HG03095 (cell line): ENCODE measurements around the gene WFS1.
A peak's percentile ranks its signal among the peaks of the same experiment; 100 is the strongest.

Experiments
- ATAC-seq: cut with Tn5 transposase; IDR thresholded peaks from one replicate; pipeline ENCODE4 v1.9.1; 2021; ENCODE audit warnings: moderate library complexity; ENCODE audit not compliant: unreplicated experiment

Gene WFS1, protein sequence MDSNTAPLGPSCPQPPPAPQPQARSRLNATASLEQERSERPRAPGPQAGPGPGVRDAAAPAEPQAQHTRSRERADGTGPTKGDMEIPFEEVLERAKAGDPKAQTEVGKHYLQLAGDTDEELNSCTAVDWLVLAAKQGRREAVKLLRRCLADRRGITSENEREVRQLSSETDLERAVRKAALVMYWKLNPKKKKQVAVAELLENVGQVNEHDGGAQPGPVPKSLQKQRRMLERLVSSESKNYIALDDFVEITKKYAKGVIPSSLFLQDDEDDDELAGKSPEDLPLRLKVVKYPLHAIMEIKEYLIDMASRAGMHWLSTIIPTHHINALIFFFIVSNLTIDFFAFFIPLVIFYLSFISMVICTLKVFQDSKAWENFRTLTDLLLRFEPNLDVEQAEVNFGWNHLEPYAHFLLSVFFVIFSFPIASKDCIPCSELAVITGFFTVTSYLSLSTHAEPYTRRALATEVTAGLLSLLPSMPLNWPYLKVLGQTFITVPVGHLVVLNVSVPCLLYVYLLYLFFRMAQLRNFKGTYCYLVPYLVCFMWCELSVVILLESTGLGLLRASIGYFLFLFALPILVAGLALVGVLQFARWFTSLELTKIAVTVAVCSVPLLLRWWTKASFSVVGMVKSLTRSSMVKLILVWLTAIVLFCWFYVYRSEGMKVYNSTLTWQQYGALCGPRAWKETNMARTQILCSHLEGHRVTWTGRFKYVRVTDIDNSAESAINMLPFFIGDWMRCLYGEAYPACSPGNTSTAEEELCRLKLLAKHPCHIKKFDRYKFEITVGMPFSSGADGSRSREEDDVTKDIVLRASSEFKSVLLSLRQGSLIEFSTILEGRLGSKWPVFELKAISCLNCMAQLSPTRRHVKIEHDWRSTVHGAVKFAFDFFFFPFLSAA

DNA sequence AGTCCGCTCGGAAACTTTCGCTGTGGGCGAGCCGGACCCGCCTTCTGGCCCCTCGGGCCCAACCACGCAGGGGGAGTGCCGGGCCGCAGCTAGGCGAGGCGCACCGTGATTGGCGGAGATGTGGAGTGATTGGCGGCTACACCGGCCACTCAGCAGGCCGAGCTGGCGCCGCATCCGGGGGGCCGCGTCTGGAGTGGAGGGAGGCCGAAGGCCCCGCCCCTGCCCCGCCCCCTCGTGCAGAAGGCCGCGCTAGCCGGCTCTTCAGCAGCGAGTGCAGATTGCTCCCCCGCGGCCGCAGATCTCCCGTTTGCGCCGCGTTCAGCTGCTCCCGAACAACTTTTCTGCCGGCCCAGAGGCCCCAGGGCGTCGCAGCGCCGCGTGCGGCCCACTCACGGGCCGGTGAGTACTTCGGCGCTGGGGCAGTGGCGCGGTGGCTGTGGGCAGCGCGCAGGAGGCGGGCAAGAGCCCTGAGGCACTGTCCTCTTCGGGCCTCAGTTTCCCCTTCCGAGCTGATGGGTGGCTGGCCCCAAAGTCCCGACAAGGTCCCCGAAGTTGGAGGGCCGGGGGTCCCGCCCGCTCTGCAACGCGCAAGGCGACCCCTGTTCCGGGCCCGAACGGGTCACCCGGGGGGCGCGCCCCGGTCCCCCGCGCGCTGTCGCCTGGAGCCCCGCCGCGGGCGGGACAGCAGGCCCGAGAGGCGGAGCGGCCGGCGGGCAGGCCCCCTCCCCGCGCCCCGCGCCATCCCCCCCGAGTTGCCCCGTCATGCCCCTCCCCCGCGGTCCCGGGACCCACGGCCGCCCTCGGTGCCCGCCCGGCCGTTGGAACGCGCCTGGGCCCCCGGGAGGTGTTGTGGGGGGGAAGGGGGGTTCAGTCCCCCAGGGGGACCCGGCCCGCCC, at the start of gene WFS1:
WFS1 (plus strand) TSS at position 235 of the 896 bp plus-strand sequence. CDS start 7,606 bp downstream, outside the sequence.
- peak; percentile 99 for ATAC-seq

DNA sequence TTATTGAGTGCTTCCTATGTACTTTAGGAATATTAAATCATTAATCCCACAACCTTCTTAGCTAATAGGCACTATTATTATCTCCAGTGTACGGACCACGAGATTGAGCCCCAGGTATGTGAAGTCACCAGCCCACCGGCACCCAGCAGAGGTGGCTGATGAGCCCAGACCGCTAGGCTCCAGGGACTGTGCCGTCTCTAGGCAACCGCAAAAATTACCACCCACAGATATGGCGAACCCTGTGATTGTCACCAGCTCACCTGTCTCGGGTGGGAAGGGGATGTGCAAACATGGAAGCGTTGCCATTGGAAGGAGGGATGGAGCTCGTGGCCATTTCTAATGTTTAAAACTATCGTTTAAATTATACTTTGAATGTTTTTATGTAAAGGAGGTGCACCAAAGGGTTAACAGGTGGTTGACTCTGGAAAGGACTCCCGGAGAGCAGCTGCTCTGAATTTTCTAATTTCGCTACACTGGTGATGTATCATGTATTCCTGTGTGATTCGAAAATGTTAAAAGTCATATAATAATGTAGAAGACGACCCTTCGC, 48.3 kb upstream of the WFS1 start:
- ATAC-seq: no peak

DNA sequence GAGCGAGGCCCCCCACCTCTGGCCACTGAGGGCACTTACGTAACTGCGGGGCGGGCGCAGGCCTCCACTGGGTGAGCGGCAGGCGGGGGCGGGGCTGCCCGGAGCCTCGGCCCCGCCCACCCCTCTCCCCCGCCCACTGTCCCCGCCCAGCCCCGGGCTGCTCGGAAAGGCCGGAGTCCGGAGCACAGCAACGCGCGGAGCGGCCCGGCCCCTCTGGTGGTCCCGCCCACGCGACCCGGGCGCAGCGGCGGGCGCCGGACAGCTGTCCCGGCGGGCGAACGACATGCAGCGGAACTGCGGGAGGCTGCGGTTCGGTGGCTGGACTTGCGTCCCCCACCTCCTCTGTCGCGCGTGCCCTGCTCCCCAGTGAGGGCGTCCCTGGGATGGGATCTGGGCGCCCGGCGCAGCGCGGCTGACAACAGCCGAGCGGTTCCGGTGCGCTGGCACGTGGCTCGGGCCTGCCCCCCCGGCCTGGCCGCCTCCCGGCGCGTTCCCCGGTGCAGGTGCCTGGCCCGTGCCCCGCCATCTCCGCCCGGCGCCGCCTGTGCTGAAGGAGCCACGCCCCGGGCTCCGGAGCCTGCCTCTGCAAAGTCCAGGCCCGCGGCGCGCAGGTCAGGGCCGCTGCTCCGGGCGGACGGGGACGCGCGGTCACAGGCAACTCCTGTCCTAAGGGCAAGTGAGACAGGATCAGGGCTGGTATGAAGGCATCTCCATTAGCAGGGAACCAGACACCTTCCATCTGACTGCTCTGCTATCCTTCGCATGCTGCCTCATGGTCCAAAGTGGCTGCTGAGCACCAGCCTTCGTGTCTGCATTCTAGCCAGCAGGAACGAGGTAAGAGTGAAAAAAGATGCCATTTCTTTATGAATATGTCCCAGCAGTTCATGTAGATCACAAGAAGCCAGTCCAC, 47.5 kb upstream of the WFS1 start:
- ATAC-seq: no peak

DNA sequence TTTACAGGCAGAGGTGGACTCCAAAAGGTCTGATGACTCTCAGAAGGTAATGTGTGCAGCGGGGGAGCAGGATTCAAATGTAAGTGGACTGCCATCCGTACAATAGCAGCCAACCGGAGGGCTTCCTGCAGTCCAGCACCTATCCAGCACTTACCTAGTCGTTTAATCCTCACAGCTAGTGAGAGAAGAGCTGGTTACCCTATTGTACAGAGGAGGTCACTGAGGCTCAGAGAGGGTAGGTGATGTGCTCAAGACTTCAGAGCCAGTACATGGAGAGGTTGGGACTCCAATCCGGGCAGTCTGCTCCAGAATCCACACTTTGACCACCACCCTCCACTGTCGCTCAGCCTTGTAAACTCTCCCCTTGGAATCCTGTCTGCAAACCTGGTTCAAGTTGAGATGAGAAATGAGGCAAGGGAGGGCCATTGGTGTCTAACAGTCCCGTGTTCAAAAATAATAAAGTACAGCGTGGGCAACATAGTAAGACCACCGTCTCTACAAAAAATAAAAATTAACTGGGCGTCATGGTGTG, 46.8 kb upstream of the WFS1 start:
- ATAC-seq: no peak

DNA sequence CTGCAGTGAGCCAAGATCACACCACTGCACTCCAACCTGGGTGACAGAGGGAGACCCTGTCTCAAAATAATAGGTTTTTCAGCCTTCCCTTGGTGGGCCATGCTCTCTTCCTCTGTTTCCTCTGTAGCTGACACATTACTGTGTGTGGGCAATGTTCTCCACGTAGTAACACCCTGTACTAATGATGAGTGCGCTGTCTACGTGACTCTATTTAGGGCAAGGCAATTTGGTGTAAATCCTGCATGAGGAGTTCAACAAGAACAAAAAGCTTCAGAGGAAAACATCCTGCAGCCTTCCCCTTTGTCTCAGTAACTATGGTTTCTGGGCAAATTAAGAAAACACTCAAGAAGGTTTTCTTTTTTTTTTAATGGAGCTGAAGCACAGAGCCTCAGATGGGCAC, 44.9 kb upstream of the WFS1 start:
- ATAC-seq: no peak

DNA sequence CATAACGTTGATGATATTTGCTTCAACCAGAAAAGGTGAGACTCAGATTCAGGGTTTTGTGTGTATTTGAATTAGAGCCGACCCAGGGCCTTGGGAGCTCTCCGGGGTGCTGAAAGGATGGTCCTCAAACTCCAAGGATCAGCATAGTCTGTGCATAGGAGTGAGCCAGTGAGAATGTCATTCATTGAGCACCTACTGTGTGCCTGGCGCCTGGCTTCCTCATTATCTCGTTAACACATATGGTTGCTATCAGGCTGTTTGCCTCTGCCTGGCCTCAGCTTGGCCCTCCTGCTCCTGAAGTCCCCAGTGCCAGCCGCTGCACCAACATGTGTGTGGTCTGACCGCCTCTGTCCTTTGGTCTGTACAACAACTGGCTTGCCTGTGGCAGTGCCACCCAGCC, 44.2 kb upstream of the WFS1 start:
- ATAC-seq: no peak

DNA sequence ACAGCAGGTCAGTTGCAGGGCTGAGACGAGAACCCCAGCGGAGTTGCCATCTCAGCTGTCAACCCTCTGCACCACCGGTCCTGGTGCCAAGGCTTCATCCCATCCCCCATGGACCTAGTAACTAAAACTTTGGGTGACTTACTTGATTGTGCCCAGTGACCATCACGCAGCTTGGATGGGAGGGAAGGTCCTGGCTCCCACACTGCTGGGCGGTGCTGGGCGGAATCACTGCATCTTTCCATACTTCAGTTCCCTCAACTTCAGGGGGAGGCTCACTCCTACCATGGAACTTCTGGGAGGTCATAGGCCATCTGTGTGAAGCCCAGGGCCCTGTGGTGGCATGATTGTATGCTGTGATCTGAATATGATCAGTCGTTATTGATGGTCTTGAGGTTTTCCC, 43.1 kb upstream of the WFS1 start:
- no peak for ATAC-seq

DNA sequence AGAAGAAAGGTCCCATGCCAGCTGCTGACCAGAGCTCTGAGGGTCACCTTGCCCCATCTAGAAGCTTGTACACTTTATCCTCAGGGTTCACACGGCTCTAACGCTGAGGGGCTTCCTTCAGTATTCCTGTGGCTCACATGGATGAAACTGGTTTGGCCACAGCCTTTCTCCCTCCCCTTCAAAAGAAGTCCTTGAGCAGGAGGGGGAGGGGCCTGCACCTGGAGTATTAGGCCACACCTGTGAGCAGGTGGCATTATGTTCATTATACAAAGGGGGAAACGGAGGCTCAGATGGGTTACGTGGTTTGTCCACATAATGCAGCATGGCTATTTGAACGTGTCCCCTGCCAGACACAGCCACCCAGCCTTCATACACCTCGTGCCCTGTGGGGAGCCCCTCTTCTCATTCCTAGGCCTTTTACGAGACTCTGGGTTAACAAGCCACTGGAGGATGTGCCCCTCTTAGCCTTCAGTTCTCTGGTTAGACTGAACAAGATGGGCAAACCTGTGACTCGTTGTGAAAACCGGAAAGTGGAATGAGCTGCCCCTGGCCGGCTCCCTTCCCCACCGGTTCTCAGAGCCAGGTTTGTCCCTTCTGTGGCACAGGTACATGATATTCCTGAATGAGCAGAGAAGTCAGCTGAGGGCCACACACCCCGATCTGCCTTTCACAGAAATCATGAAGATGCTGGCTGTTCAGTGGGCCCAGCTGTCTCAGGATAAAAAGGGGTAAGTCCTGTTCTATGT, 42.1 kb upstream of the WFS1 start:
- no peak for ATAC-seq

DNA sequence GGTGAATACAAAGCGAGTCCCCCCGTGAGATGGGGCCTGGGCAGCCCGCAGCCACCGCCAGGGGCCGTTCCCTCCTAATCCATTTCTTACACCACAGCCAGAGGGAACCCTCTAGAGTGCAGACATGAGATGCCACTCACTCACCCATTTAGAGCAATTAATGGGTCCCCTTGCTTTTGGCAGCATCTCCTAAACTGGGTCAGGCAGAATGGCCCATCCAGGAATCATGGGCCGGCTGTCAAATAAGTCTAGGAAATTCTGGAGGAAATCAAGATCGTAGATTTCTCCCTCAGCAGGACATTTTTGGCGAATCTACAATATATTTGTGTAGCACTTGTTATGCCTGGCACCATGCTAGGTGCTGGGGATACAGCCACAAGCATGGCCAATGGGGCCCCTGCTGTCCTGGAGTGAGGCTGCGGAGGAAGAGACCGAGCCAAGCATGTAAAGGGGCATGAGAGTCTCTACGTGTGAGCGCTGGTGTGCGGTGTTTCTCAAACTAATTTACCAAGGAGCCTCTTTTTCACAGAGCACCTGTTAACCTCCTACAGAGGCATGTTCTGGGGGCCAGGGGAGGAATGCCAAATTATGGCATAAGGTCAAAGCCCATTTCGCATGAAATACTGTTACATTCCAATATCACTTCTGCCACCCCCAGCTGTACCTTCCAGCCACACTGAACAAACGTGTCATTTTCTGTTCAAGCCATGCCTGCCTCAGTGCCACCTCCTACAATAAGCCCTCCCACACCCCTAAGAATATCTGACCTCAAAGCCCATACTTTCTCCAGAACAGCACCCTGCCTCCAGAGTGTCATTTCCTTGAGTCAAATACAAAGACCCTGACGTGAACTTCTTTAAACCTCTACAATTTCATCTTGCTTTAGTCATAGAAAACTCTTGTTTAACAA, 41.2 kb upstream of the WFS1 start:
- ATAC-seq: no peak

DNA sequence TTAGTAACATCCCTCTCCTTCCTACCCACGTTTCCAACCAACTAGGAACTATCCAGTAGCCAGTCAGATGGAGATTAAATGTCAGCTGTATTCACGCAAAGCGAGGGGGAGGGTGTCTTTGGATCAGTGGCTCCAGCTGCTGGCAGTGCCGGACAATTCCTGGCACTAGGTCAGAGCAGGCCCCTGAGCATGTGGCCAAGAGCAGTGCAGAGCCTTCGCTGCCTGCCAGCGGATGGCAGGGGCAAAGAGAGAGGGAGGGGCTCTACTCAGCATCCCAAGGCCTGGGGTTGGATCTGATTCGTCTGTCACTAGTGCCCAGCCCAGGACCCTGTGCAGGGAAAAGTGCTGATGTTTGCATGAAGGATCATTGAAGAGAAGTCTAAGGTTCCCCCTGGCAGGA, 40.6 kb upstream of the WFS1 start:
- ATAC-seq: no peak

DNA sequence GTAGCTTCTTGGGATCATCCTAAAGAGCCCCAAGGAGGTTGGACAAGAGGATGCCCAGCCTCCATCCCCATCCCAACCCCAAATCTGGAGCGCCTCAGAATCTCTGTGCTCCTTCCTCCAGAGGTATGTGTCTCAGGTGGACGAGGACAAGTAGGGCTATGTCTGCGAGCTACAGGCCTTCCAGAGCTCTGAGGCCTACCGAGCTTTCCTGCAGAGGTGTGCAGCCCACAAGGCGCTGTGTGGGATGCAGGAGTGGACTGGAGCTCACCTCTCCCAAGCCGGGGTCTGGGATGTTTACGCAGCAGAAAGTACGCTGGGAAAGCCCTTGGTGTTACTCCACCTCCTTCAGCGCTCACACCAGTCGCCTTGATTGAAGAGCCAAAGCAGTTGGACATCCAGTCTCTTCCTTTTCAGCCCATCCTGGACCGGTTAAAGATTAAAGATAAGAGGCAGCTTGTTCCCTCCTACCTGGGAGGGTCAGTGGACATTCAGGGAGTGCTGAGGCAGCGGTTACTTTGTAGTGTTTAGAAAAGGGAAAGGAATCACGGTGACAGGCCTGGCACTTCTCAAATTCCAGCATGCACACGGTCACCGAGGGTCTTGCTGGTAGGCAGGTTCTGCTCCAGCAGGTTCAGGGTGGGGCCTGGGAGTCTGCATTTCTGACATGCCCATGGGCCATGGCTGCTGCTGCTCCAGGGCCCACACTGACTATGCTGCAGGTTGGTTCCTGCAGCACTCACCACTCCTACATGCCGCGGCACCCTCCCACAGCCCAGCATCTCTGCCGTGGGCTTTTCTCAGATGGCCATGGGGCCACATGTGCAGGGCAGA, 39.8 kb upstream of the WFS1 start:
- no peak for ATAC-seq

DNA sequence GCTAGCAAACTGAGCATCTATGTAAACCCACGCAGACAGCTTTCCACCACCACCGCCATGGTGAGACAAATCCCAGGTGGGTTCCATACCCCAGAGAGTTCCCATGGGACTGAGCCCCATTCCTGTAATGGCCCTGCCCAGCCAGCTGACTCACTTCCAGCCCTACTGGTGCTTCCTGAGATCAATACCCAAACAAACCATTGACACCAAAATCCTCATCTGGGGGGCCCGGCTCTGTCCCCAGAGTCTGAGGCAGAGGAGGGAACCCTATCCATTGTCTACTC, 39.2 kb upstream of the WFS1 start:
- ATAC-seq: no peak

DNA sequence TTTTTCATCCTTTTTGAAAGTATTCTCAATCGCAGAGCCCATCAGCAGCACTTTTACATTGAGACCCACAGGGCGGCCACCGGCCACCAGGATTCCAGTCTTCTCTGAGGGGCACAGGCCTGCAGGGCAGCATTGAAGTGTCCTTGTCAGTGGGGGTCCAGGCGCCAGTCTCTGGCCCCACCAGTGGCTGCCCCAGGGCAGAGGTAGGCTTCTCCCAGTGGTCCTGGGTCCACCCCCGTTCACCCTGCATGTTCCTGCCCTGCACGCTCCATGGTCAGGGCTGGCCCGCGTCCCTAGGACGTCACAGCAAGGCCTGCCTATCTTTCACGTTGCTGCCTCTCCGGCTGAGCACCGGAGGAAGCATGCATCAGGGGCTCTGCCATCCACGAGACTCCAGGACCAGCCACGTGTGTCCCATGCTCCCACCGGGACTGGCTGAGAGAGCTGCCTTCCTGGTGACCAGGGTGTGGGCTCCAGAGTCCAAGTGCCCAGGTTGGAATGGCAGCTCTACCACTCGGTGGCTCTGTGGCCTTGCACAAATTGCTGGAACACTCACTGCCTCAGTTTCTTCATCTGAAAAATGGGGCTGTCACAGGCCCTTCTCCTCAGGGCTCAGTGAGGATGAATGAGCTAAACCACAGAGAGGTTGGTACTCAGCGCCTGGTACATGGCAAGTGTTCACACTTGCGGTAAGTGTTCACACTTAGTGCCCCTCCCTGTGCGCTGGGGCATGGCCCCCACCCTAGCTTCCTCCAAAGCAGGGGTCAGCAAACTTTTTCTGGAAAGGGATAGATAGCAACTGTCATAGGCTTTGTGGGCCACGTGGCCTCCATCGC, 38.6 kb upstream of the WFS1 start:
- ATAC-seq: no peak

DNA sequence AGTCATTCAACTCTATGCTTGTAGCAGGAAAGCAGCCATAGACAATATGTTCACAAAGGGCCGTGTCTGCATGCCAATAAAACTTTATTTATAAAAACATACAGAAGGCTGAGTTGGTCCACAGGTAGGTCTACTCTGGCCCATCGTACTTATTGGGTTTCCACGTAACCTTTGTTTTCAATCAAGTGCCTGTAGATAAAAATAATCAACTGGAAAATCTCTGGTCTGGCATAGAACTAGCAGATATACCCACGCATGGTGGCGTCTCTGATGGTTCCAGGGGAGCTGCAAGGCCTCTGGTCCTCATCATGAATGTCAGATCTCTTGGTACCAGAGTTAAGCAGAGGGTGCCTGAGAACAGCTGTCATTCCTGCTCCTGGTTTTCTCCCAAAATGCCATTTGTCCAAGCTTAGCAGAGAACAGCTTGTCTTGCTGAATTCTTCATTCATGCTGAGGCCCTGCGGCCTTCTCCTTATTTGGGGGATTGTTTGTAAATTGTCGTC, 37.9 kb upstream of the WFS1 start:
- ATAC-seq: no peak

DNA sequence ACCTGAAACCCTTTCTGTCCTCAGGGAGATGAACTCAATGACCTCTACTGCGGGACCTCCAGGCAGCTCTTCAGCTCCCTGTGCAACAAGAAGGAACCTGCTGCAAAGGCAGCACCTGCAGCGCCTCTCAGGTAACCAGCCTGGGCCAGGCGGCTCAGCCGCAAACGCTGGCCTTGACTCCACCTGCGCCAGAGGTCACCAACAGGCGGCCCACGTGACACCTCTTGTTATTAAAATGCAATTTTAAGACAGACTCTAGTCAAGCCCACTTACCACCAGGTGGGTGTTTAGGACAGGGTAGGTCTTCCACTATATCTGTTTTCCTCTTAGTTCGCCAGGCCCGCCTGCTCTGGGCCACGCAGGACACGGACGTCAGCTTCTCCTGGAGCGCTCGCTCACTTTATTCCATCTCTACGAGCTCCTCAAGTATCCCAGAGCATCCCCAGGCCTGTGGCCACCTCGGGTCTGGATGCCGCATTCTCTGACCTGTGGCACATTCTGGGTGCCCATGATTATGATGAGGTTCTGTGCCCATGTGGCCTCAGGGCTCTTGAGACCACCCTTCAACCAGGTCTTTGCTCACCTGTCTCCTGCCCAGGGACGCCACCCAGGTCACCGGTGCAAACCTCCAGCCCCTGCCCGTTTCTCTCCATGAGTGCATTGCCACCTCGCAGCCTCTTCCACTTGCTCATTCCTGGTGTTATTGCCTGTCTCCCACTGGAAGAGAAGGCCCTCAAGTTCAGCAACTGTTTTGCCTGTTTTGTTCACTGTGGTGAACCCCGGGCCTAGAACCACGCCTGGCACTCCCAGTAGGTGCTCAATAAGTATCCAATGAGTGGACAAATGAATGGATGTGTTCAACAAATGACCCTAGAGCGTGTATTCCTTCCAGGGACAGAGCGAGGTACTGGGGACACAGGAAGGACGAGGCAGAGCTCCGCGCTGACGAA, 36.5 kb upstream of the WFS1 start:
- no peak for ATAC-seq
